ENCODE results near the gene ZNF511. TPM values are rescaled to one million over a fixed set of nuclear protein-coding genes. Genes with fewer than 3 reads are reported as not detected.

Gene ZNF511
- total RNA-seq, 1 donor from 2014 or later: 40.5 TPM

- no peaks in the 10 kb centered on the region for H3K27me3 ChIP-seq (ENCODE audit: low read depth)
- H3K4me3 ChIP-seq: no peak overlapping the region
- no peak for TF ChIP-seq CTCF (IDR thresholded peaks at IDR 0.05; ENCODE audit: borderline replicate concordance)
- no peaks in the 10 kb centered on the region for H3K9me3 ChIP-seq (replicated peaks)
- H3K4me1 ChIP-seq: peaks cover 31% of the 10 kb centered on the region
- H3K27ac ChIP-seq (replicated peaks): peak overlapping the region; percentile 76
- peaks cover 16% of the 10 kb centered on the region for H3K36me3 ChIP-seq
- peak; percentile 55 for DNase-seq
- intact Hi-C loops (cut with micrococcal nuclease): no loop called here
Observed at GRCh38 chr10:133358162-133358924, 49.6 kb downstream of the ZNF511 start.

- Histone ChIP-seq H3K27me3 (ENCODE audit: low read depth) (no peaks in the 10 kb centered on the region), H3K9me3 (replicated peaks) (no peaks in the 10 kb centered on the region), H3K4me3 (no peak overlapping the region), H3K4me1 (peaks cover 31% of the 10 kb centered on the region), H3K36me3 (peaks cover 22% of the 10 kb centered on the region), H3K27ac (replicated peaks) (peak overlapping the region; percentile 76)
- intact Hi-C loops (cut with micrococcal nuclease): no loop called here
- no peak for DNase-seq
- no peak for TF ChIP-seq CTCF (IDR thresholded peaks at IDR 0.05; ENCODE audit: borderline replicate concordance)
Observed at GRCh38 chr10:133358925-133359310, 50.2 kb downstream of the ZNF511 start.

- H3K27ac ChIP-seq (replicated peaks): peak overlapping the region; percentile 76
- intact Hi-C loops (cut with micrococcal nuclease): no loop called here
- TF ChIP-seq CTCF (IDR thresholded peaks at IDR 0.05; ENCODE audit: borderline replicate concordance): no peak
- H3K9me3 ChIP-seq (replicated peaks): no peaks in the 10 kb centered on the region
- no peak for DNase-seq
- no peaks in the 10 kb centered on the region for H3K27me3 ChIP-seq (ENCODE audit: low read depth)
- peaks cover 31% of the 10 kb centered on the region for H3K4me1 ChIP-seq
- peaks cover 28% of the 10 kb centered on the region for H3K36me3 ChIP-seq
- no peak overlapping the region for H3K4me3 ChIP-seq
Observed at GRCh38 chr10:133359554-133359971, 50.8 kb downstream of the ZNF511 start.

- H3K27ac ChIP-seq (replicated peaks): peak overlapping the region; percentile 76
- H3K9me3 ChIP-seq (replicated peaks): no peaks in the 10 kb centered on the region
- intact Hi-C loops (cut with micrococcal nuclease): no loop called here
- H3K4me3 ChIP-seq: no peak overlapping the region
- no peaks in the 10 kb centered on the region for H3K27me3 ChIP-seq (ENCODE audit: low read depth)
- H3K4me1 ChIP-seq: peaks cover 33% of the 10 kb centered on the region
- DNase-seq: no peak
- TF ChIP-seq CTCF (IDR thresholded peaks at IDR 0.05; ENCODE audit: borderline replicate concordance): no peak
- H3K36me3 ChIP-seq: peaks cover 34% of the 10 kb centered on the region
Observed at GRCh38 chr10:133359972-133360610, 51.4 kb downstream of the ZNF511 start.

- Histone ChIP-seq H3K27me3 (ENCODE audit: low read depth) (no peaks in the 10 kb centered on the region), H3K4me3 (no peak overlapping the region), H3K4me1 (peaks cover 33% of the 10 kb centered on the region), H3K27ac (replicated peaks) (no peak overlapping the region), H3K36me3 (peaks cover 45% of the 10 kb centered on the region), H3K9me3 (replicated peaks) (no peaks in the 10 kb centered on the region)
- DNase-seq: no peak
- intact Hi-C loops (cut with micrococcal nuclease): no loop called here
- TF ChIP-seq CTCF (IDR thresholded peaks at IDR 0.05; ENCODE audit: borderline replicate concordance): no peak
Observed at GRCh38 chr10:133361227-133361626, 52.5 kb downstream of the ZNF511 start.
